ENCODE data around the gene RYR1. TPM values are rescaled to one million over a fixed set of nuclear protein-coding genes. Genes with fewer than 3 reads are reported as not detected.

Gene RYR1
- total RNA-seq, 4 donors from 2014 or later: 8.4 to 35.1 (median 16.6) TPM

GRCh38 chr19:38437295-38437694 lies 3.8 kb downstream of the RYR1 start:
- WGBS, 2 donors: 85 to 93% methylated on average over 6 of the region's 6 CpGs
- no peak overlapping the region for H3K4me3 ChIP-seq (ENCODE audit: low read depth, poor library complexity, severe bottlenecking)
- DNase-seq (ENCODE audit: low spot score in 2 of 2): no peak
- TF ChIP-seq CTCF (IDR thresholded peaks at IDR 0.05) (no peak), POLR2A (IDR thresholded peaks at IDR 0.05) (no peak)
- intact Hi-C loops (cut with DNase I; ENCODE audit: low total_unique reads): no loop called here

GRCh38 chr19:38437917-38438316 lies 4.4 kb downstream of the RYR1 start:
- intact Hi-C loops (cut with DNase I; ENCODE audit: low total_unique reads): no loop called here
- TF ChIP-seq POLR2A (IDR thresholded peaks at IDR 0.05) (no peak), CTCF (IDR thresholded peaks at IDR 0.05) (no peak)
- WGBS, 2 donors: 81 to 87% methylated on average over 2 of the region's 2 CpGs
- no peak overlapping the region for H3K4me3 ChIP-seq (ENCODE audit: low read depth, poor library complexity, severe bottlenecking)
- no peak for DNase-seq (ENCODE audit: low spot score in 2 of 2)

- H3K4me3 ChIP-seq (ENCODE audit: low read depth, poor library complexity, severe bottlenecking): no peak overlapping the region
- TF ChIP-seq CTCF (IDR thresholded peaks at IDR 0.05) (no peak), POLR2A (IDR thresholded peaks at IDR 0.05) (no peak)
- WGBS, 2 donors: 70 to 79% methylated on average over 14 of the region's 14 CpGs
- intact Hi-C loops (cut with DNase I; ENCODE audit: low total_unique reads): no loop called here
- no peak for DNase-seq (ENCODE audit: low spot score in 2 of 2)
These were observed 7.1 kb downstream of the RYR1 start for GRCh38 chr19:38440592-38440991.

- H3K4me3 ChIP-seq (ENCODE audit: low read depth, poor library complexity, severe bottlenecking): no peak overlapping the region
- WGBS, 2 donors: 50 to 53% methylated on average over 7 of the region's 7 CpGs
- no peak for DNase-seq (ENCODE audit: low spot score in 2 of 2)
- TF ChIP-seq POLR2A (IDR thresholded peaks at IDR 0.05) (no peak), CTCF (IDR thresholded peaks at IDR 0.05) (no peak)
- intact Hi-C loops (cut with DNase I; ENCODE audit: low total_unique reads): no loop called here
These were observed 8.3 kb downstream of the RYR1 start for GRCh38 chr19:38441657-38442348.

- H3K4me3 ChIP-seq (ENCODE audit: low read depth, poor library complexity, severe bottlenecking): no peak overlapping the region
- 81 to 85% methylated on average over 9 of the region's 9 CpGs for WGBS, 2 donors
- no peak for TF ChIP-seq CTCF (IDR thresholded peaks at IDR 0.05)
- intact Hi-C loops (cut with DNase I; ENCODE audit: low total_unique reads): no loop called here
- no peak for DNase-seq (ENCODE audit: low spot score in 2 of 2)
These were observed 9.2 kb downstream of the RYR1 start for GRCh38 chr19:38442736-38443135.

- WGBS, 2 donors: 74 to 83% methylated on average over 15 of the region's 15 CpGs
- intact Hi-C loops (cut with DNase I; ENCODE audit: low total_unique reads): no loop called here
- H3K4me3 ChIP-seq (ENCODE audit: low read depth, poor library complexity, severe bottlenecking): no peak overlapping the region
- DNase-seq (ENCODE audit: low spot score in 2 of 2): no peak
- TF ChIP-seq POLR2A (IDR thresholded peaks at IDR 0.05) (no peak), CTCF (IDR thresholded peaks at IDR 0.05) (no peak)
These were observed 10.0 kb downstream of the RYR1 start for GRCh38 chr19:38443458-38443999.

Data from lower leg skin (tissue), 4 donors.